GM19438 (cell line): ENCODE data around the gene ADCY3.

ENCODE experiments used
- ATAC-seq: cut with Tn5 transposase; IDR thresholded peaks from one replicate; pipeline ENCODE4 v1.9.1; 2021; ENCODE audit warnings: low read depth; ENCODE audit not compliant: unreplicated experiment

ADCY3 gene

GRCh38 chr2:24878341-24878740, 41.7 kb downstream of the ADCY3 start:
- no peak for ATAC-seq

GRCh38 chr2:24877646-24878045, 42.4 kb downstream of the ADCY3 start:
- ATAC-seq = no peak

- no peak for ATAC-seq
These were observed 43.0 kb downstream of the ADCY3 start for GRCh38 chr2:24877067-24877466.

GRCh38 chr2:24875901-24876300, 44.1 kb downstream of the ADCY3 start:
- no peak for ATAC-seq

- no peak for ATAC-seq
These were observed 44.8 kb downstream of the ADCY3 start for GRCh38 chr2:24875272-24875671.

GRCh38 chr2:24874035-24874434, 46.0 kb downstream of the ADCY3 start:
- ATAC-seq = no peak

- no peak for ATAC-seq
These were observed 46.4 kb downstream of the ADCY3 start for GRCh38 chr2:24873619-24874018.

- ATAC-seq = no peak
These were observed 47.5 kb downstream of the ADCY3 start for GRCh38 chr2:24872344-24873115.

GRCh38 chr2:24871852-24872333, 48.1 kb downstream of the ADCY3 start:
- no peak for ATAC-seq

GRCh38 chr2:24870891-24871705, 48.9 kb downstream of the ADCY3 start:
- no peak for ATAC-seq

GRCh38 chr2:24870440-24870839, 49.6 kb downstream of the ADCY3 start:
- ATAC-seq = no peak

GRCh38 chr2:24866946-24867345, 53.1 kb downstream of the ADCY3 start:
- no peak for ATAC-seq

- ATAC-seq = no peak
These were observed 56.4 kb downstream of the ADCY3 start for GRCh38 chr2:24863641-24864040.

GRCh38 chr2:24861500-24861899, 58.5 kb downstream of the ADCY3 start:
- no peak for ATAC-seq

GRCh38 chr2:24860631-24861030, 59.4 kb downstream of the ADCY3 start:
- ATAC-seq = no peak

- ATAC-seq = no peak
These were observed 60.0 kb downstream of the ADCY3 start for GRCh38 chr2:24859968-24860600.

GRCh38 chr2:24858996-24859395, 61.0 kb downstream of the ADCY3 start:
- ATAC-seq = no peak

- ATAC-seq = no peak
These were observed 62.3 kb downstream of the ADCY3 start for GRCh38 chr2:24857746-24858145.

- ATAC-seq = no peak
These were observed 63.2 kb downstream of the ADCY3 start for GRCh38 chr2:24856791-24857211.

GRCh38 chr2:24855726-24856125, 64.3 kb downstream of the ADCY3 start:
- ATAC-seq = no peak

GRCh38 chr2:24855022-24855622, 64.9 kb downstream of the ADCY3 start:
- no peak for ATAC-seq
